ENCODE results near the gene GPX3.

GPX3 gene, protein sequence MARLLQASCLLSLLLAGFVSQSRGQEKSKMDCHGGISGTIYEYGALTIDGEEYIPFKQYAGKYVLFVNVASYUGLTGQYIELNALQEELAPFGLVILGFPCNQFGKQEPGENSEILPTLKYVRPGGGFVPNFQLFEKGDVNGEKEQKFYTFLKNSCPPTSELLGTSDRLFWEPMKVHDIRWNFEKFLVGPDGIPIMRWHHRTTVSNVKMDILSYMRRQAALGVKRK

DNA sequence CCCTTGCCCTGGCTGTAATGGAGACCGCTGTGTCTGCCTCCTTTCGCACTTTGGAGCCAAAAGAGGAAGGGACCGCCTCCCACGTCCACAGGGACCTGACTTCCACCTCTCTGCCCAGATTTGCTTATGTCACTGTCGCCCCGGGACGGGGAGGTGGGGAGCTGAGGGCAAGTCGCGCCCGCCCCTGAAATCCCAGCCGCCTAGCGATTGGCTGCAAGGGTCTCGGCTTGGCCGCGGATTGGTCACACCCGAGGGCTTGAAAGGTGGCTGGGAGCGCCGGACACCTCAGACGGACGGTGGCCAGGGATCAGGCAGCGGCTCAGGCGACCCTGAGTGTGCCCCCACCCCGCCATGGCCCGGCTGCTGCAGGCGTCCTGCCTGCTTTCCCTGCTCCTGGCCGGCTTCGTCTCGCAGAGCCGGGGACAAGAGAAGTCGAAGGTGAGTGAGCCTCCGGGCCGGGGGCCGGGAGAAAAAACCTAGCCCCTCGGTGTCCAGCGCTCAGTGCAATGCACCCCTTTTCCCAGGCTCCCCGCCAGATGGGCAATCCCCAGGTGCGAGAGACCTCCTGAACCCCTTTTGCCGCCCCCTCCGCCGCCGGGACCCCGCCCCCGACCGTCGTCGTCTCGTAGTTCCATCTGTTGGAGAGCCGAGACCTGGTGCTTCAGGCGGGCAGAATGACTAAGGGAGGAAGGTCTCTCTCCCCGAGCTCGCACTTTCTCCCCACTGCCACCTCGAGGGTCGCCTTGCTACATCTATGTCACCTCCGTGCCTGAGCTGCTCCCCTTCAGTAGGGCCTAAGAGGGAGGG, at the start of gene GPX3:
Gene GPX3 (plus strand): TSS at position 288 of the 807 bp plus-strand sequence. CDS start 64 bp downstream, at position 352.
- DNase-seq (ENCODE audit: low read depth) = no peak

DNA sequence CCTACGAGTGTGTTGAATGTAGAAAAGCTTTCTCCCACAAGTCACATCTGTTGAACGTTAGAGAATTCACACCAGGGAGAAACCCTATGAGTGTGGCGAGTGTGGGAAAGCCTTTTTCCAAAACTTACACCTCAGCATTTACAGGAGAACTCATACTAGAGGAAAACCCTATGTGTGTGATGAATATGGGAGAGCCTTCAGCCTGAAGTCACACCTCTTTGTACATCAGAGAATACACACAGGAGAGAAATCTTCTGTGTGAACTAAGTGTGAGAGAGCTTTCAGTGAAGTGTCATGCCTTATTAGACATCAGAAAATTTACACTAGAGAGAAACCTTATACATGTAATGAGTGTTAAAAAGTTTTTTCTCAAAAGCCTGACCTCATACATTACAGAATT, 41.8 kb upstream of the GPX3 start:
- no peak for DNase-seq (ENCODE audit: low read depth)

GRCh38 chr5:150987746-150988145, 32.6 kb upstream of the GPX3 start:
- no peak for DNase-seq (ENCODE audit: low read depth)

- DNase-seq (ENCODE audit: low read depth) = no peak
Measured at GRCh38 chr5:150989695-150990094, 30.7 kb upstream of the GPX3 start.

GRCh38 chr5:150992705-150993104, 27.7 kb upstream of the GPX3 start:
- no peak for DNase-seq (ENCODE audit: low read depth)

GRCh38 chr5:150993422-150993821, 27.0 kb upstream of the GPX3 start:
- no peak for DNase-seq (ENCODE audit: low read depth)

DNA sequence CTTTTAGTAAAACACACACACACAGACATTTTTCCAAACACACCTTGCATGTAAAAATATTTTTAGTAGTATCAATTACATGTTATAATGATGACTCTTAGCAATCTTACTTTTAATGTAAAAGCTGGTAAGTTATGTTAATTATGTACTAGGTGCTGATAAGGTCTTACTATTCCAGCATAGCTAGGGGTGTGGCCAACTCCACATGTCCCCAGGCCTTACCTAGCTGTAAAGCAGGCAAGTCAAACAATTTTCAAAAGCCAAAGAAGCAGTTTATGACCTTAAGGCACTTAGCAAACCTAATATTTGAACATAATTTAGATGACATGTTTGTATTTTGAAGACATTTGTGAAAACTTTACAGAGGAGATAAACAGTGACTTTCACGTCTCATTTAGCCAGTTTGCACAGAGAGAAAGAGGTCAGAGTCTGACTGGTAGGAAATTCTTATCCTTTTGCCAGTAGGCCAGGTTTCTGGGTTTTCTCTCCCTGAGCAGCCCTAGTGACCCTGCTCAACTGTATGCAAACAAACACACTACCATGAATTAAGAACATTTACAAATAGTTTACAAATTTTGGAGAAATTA, 26.5 kb upstream of the GPX3 start:
- DNase-seq (ENCODE audit: low read depth) = no peak

DNA sequence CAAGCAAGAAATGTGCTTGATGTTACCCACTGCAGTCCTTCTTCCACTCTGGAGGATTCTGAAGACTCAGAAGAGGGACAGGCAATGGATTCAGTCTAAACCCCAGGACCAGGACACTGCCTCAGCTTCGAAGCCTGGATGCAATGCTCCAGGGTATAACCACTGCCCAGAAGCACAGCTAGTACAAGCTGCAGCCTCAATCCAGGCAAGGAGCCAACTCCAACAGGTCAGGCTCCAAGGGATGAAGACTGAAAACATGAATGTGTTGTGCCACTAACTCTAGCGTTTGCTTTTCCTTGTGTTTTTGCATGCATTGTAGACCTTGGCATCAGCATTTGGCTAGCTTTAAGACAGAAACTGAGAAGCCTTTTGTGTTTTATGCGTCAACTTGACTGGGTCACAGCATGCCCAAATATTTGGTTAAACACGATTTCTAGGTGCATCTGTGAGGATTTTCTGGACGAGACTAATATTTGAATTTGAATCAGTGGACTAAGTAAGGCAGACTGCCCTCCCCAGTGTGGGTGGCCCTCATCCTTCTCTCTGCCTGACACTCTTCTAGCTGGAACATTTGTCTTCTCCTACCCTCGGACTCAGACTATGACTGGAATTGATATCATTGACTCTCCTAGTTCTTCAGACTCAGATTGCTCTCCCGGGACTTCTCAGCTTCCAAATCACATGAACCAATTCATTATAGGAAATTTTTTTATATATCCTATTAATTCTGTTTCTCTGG, 20.5 kb upstream of the GPX3 start:
- no peak for DNase-seq (ENCODE audit: low read depth)

- no peak for DNase-seq (ENCODE audit: low read depth)
Measured at GRCh38 chr5:151001436-151001835, 19.0 kb upstream of the GPX3 start.

DNA sequence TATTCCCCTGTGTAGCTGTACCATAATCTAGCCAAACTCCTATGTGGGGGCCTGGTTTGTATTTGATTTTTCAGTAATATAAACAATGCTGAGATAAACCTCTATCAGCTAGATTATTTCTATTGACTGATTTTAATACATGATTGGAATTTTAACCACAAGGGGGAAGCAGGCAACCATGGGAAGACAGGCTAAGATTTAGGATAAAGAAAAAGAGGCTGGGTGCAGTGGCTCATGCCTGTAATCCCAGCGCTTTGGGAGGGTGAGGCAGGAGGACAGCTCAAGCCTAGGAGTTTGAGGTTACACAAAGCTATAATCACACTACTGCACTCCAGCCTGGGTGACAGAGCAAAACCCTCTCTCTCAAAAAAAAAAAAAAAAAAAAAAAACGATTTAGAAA, 18.1 kb upstream of the GPX3 start:
- DNase-seq (ENCODE audit: low read depth) = peak; percentile 21

DNA sequence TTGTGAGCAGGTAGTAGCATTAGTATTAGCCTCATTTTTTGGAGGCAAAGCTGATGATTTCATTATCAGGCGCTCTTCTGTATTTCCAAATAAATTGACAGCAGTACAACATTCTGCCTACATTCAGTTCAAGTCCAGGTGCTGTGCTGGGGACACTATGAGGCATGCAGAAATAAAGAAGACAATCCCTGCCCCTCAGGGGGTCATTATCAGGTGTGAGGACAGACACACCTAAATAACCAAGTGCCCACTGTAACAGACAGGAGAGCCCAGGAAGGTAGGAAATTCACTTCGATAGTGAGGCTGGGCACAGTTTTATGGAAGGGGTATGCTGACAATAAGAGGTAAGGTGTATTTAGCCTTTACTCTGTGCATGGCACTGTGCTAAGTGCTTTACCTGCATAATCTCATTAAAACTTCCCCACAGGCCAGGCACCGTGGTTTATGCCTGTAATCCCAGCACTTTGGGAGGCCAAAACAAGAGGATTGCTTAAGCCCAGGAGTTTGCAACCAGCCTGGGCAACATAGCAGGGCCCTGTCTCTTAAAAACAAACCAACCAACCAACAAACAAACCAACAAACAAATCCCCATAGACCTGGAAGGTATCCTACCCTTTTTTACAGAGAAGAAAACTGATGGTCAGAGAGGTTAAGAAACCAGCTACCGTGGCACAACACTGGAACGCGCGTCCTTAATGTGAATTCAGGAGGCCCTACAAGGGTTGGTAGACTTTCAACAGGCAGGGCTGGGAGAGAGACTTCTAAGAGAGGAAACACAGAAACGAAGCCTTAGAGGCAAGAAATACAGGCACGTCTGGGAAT, 17.5 kb upstream of the GPX3 start:
- DNase-seq (ENCODE audit: low read depth) = no peak

- no peak for DNase-seq (ENCODE audit: low read depth)
Measured at GRCh38 chr5:151003503-151003860, 16.9 kb upstream of the GPX3 start.

- DNase-seq (ENCODE audit: low read depth) = no peak
Measured at GRCh38 chr5:151004499-151004898, 15.9 kb upstream of the GPX3 start.

GRCh38 chr5:151005187-151005949, 15.0 kb upstream of the GPX3 start:
- no peak for DNase-seq (ENCODE audit: low read depth)

- peak; percentile 62 for DNase-seq (ENCODE audit: low read depth)
Measured at GRCh38 chr5:151005950-151006576, 14.3 kb upstream of the GPX3 start.

GRCh38 chr5:151006704-151007334, 13.6 kb upstream of the GPX3 start:
- no peak for DNase-seq (ENCODE audit: low read depth)

- no peak for DNase-seq (ENCODE audit: low read depth)
Measured at GRCh38 chr5:151007430-151008209, 12.8 kb upstream of the GPX3 start.

DNA sequence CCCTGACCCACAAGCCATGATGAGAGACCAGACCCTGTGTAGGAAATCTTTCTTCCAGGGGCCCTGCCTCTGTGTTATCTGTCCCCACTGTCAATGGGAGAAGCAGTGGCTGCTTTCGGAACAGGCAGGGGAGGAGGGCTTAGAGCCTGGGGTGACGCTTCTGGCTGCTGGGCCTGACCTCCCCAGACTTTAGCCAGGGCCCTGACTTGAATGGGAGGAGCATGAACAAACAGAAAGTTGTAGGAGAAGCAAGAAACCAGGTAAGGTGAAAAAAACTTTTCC, 12.2 kb upstream of the GPX3 start:
- DNase-seq (ENCODE audit: low read depth) = no peak

GRCh38 chr5:151008906-151009305, 11.5 kb upstream of the GPX3 start:
- DNase-seq (ENCODE audit: low read depth) = no peak

GRCh38 chr5:151012862-151013261, 7.5 kb upstream of the GPX3 start:
- DNase-seq (ENCODE audit: low read depth) = no peak

Measured in fibroblast of the conjunctiva (primary cell).